Ovary (tissue), 9 donors: ENCODE results near the gene GALNT10. TPM values are rescaled to one million over a fixed set of nuclear protein-coding genes. Genes with fewer than 3 reads are reported as not detected.

Source experiments
- DNase-seq, 5 donors: peaks; one replicate each; pipeline ENCODE4 v3.0.0-alpha.2; 2019 to 2020
- H3K27ac ChIP-seq, 2 donors: fragments of 200-600 bp; one replicate each; pipeline versions ENCODE4 v1.5.1 to v1.8.0; 2019 to 2022
- H3K27me3 ChIP-seq: fragments of 200-600 bp; one replicate; pipeline ENCODE4 v1.8.0; 2022
- H3K36me3 ChIP-seq: fragments of 200-600 bp; sonication (generic); one replicate; pipeline ENCODE4 v1.5.1; 2019
- H3K4me1 ChIP-seq: one replicate; pipeline ENCODE4 v1.8.1; 2013; ENCODE audit warnings: mild to moderate bottlenecking, moderate library complexity; ENCODE audit not compliant: insufficient read depth
- H3K4me3 ChIP-seq: fragments of 200-600 bp; sonication (generic); one replicate; pipeline ENCODE4 v1.5.1; 2017
- H3K9me3 ChIP-seq, 2 donors: fragments of 200-600 bp in 1 of 2; sonication (generic) in 1 of 2; one replicate each; pipeline versions ENCODE4 v1.5.1 to v1.8.1; 2013 to 2019; ENCODE audit warnings: mild to moderate bottlenecking in 1 of 2, moderate library complexity in 1 of 2
- CTCF ChIP-seq, 3 donors: fragments of 450-650 bp in 2 of 3; fragments of 200-600 bp in 1 of 3; IDR thresholded peaks; one replicate each; pipeline versions ENCODE4 v1.5.1 to v1.8.0; 2016 to 2022; ENCODE audit warnings: antibody characterized with exemption in 3 of 3, mild to moderate bottlenecking in 1 of 3
- EP300 ChIP-seq: sonication (generic); formaldehyde crosslinking; IDR thresholded peaks from one replicate; pipeline ENCODE4 v1.6.1; 2017; ENCODE audit warnings: antibody characterized with exemption
- POLR2A ChIP-seq: fragments of 450-650 bp; IDR thresholded peaks from one replicate; pipeline ENCODE4 v1.6.1; 2017; ENCODE audit warnings: antibody characterized with exemption, mild to moderate bottlenecking, moderate library complexity
- WGBS, 3 donors: extraction: QIAGEN DNeasy Blood & Tissue Kit in 1 of 3; methylation state at CpG; one replicate each; pipeline versions ENCODE4 v1.1.5 to v1.1.7; 2013 to 2017; 5-methylcytosine and 5-hydroxymethylcytosine counted together
- intact Hi-C, 4 donors: fragments of 100-400 bp; cut with DNase I; formaldehyde crosslinking; loops; one replicate each; pipeline versions ENCODE4 v1.11.0 to v1.15.1; 2022 to 2023
- polyA plus RNA-seq, 2 donors: library from polyadenylated mRNA; stranded (reverse); fragments of 200-250 nt in 1 of 2; fragments of 350-450 nt in 1 of 2; fragmentation: Illumina TruSeq in 1 of 2; extraction: RNeasy Lipid Tissue Mini Kit (QIAGEN cat#74804) in 1 of 2; gene quantifications; one replicate each; pipeline ENCODE4 v1.2.3, GENCODE V29; 2013 to 2014
- total RNA-seq, 7 donors: library from RNA; depleted of rRNA in 2 of 7; stranded (reverse); fragments of >200 nt in 2 of 7; fragmentation: NEBNext Ultra II Directional in 3 of 7; extraction: Animal tissue kit (Norgen Biotek cat#: 25700) in 3 of 7; gene quantifications; one replicate each; pipeline versions ENCODE4 v1.1.0 to v1.2.4, GENCODE V29; 2016 to 2023
- donor health status: DM: no; HTN: no; CAD: no; lungs with moderate emphysema.
- donor health status: DM: no; HTN: no; CAD: no.
- donor health status: Bipolar disorder and iron deficiency.
- donor health status: DM: yes; HTN: yes; CAD: no.
- donor health status: DM: no; HTN: no; CAD: no.
- donor health status: DM: yes; HTN: yes; CAD: no.

Gene GALNT10
- total and polyA plus RNA-seq, 9 donors, result 34.5 to 206 (median 88.7) TPM

DNA sequence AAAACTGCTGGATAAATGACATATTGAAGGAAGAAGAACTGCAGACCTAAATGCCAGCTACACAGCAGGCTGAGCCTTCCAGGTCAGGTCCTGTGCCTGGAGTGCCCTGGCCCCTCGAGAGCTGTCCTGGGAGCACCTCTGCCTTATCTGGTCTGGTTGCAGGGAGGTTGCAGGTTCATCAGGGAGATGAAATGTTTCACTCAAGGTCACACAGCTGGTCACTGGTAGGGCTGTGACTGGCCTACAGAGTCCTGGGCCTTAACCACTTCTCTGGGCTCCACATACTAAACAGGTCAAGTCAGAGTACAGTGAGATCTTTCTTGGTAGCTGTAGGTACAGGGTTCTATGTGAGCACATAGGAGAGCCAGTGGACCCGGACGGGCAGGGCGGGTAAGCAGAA is 16.7 kb downstream of the GALNT10 start:
- TF ChIP-seq CTCF (IDR thresholded peaks at IDR 0.05), result no peak
- TF ChIP-seq EP300, result no peak
- no peak for TF ChIP-seq POLR2A
- H3K9me3 ChIP-seq, result no peaks in the 10 kb centered on the region
- intact Hi-C loops, result loop anchor here in 1 of 4 donors (10.0 kb wide), 1 partner anchor 68 kb away; no protein-coding TSS in a partner anchor
- H3K27ac ChIP-seq, result no peak overlapping the region
- H3K4me3 ChIP-seq, result no peak overlapping the region
- no peak for DNase-seq
- no peaks in the 10 kb centered on the region for H3K36me3 ChIP-seq
- no peaks in the 10 kb centered on the region for H3K27me3 ChIP-seq
- WGBS, 3 donors, result 65 to 70% (median 70%) methylated on average over 4 of the region's 4 CpGs
- H3K4me1 ChIP-seq, result peaks cover 1% of the 10 kb centered on the region

GRCh38 chr5:154209591-154210081 is 19.1 kb downstream of the GALNT10 start:
- intact Hi-C loops, result loop anchor here in 1 of 4 donors (10.0 kb wide), 1 partner anchor 65 kb away; no protein-coding TSS in a partner anchor
- no peaks in the 10 kb centered on the region for H3K9me3 ChIP-seq
- no peaks in the 10 kb centered on the region for H3K27me3 ChIP-seq
- TF ChIP-seq CTCF (IDR thresholded peaks at IDR 0.05), result no peak
- TF ChIP-seq POLR2A, result no peak
- no peak for TF ChIP-seq EP300
- WGBS, 3 donors, result 73 to 82% (median 81%) methylated on average over 2 of the region's 2 CpGs
- H3K27ac ChIP-seq, result no peak overlapping the region
- H3K4me3 ChIP-seq, result no peak overlapping the region
- H3K36me3 ChIP-seq, result no peaks in the 10 kb centered on the region
- no peak for DNase-seq
- H3K4me1 ChIP-seq, result peaks cover 2% of the 10 kb centered on the region

DNA sequence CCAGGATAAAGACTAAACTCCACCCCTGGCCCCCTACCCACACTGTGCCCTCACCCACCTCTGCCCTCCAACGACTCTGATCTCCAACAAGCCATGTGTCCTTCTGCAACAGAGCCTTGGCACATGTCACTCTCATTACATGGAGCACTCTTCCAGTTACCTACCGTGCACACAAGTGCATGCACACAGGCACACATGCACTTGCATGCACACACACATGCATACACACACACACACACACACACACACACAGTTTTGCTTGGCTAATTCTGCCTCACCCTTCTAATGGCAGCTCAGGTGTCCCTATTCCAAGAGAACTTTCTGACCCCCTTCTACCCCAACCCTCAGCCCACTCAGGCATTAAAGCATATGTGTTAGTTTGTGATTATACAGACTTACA is 19.6 kb downstream of the GALNT10 start:
- H3K36me3 ChIP-seq, result no peaks in the 10 kb centered on the region
- H3K9me3 ChIP-seq, result no peaks in the 10 kb centered on the region
- no peak overlapping the region for H3K27ac ChIP-seq
- WGBS, 3 donors, result 49 to 58% (median 57%) methylated on average over 2 of the region's 2 CpGs
- H3K27me3 ChIP-seq, result no peaks in the 10 kb centered on the region
- H3K4me3 ChIP-seq, result no peak overlapping the region
- DNase-seq, result no peak
- TF ChIP-seq CTCF (IDR thresholded peaks at IDR 0.05) (no peak), POLR2A (no peak), EP300 (no peak)
- intact Hi-C loops, result no loop called here
- peaks cover 6% of the 10 kb centered on the region for H3K4me1 ChIP-seq

DNA sequence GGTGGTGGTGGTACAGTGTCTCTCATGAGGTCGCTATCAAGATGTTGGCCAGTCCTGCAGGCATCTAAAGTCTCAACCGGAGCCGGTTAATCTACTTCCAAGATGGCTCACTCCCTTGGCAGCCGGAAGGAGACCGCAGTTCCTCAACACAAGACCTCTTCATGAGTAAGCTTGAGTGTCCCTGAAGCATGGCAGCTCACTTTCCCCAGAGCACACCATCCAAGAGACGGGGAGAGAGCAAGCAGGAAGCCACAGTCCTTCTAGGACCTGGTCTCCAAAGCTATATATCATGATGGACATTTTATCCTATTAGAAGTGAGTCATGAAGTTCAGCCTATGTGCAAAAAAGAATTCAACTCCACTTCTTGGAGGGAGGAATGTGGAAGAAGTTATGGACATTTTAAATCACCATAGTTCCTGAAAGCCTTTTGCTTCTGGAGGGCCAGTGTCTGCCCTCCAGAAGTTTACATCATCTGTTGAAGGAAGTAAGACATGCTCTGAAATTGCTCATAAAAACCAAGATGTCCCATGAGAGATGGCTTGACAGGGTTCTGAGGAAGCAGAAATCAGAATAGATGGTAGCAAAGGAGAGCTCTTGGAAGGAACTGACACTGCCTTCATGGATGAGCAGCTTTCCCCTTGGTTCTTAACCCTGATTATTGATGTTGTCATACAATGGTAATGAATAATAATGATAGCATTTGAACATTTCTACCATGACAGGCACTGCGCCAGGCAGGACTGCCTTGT is 21.3 kb downstream of the GALNT10 start:
- no peak for DNase-seq
- no peaks in the 10 kb centered on the region for H3K36me3 ChIP-seq
- TF ChIP-seq POLR2A (no peak), EP300 (no peak), CTCF (IDR thresholded peaks at IDR 0.05) (no peak)
- peaks cover 9% of the 10 kb centered on the region for H3K4me1 ChIP-seq
- H3K27ac ChIP-seq, result no peak overlapping the region
- H3K27me3 ChIP-seq, result no peaks in the 10 kb centered on the region
- intact Hi-C loops, result loop anchor here in 1 of 4 donors (2.0 kb wide), 1 partner anchor 25 kb away; no protein-coding TSS in a partner anchor
- no peak overlapping the region for H3K4me3 ChIP-seq
- 96 to 97% (median 97%) methylated on average over 7 of the region's 7 CpGs for WGBS, 3 donors
- no peaks in the 10 kb centered on the region for H3K9me3 ChIP-seq
